ENCODE data around the gene SOX10. TPM values are rescaled to one million over a fixed set of nuclear protein-coding genes. Genes with fewer than 3 reads are reported as not detected.

The SOX10 gene
- total and polyA plus RNA-seq, 2 of the 13 experiments (the other 11 are each of a cell fraction or from before 2014, with no cell fraction given) = not detected

DNA sequence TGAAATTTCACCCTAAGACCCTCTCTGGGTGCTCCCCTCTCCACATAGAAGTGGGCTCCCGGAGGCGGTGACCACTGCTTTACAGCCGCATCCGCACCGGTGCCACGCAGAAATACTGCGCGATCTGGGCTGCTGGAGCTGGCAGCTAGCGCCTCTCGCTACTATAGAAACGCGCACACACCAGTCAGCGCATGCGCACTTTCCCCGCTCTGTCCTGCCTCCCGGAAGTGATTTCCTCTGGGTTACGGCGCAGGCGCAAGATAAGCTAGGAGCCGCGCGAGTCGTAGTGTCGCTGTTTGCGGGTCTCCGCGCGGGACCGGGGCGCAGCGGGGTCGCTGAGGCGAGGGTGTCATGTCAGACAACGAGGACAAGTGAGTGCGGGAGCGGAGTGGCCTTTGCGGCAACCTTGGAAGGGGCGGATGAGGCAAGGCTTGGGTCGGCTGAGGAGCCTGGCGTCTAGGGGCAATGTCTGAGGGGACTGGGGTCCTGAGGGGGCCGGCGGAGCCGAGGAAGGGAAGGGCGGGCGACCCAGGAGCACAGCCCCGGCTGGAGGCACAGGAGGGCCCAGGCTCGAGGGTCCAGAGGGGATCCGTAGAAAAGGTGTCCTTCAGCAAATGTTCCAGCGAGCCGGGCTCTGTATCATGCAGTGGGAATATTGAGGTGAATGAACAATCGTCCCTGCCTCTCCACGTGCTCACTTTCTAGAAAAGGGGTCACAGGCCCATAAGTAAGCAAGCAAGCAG, 30.7 kb downstream of the SOX10 start, which contains the start of the genes C22orf23 and POLR2F (continued):
- TF ChIP-seq, protein P1, sequence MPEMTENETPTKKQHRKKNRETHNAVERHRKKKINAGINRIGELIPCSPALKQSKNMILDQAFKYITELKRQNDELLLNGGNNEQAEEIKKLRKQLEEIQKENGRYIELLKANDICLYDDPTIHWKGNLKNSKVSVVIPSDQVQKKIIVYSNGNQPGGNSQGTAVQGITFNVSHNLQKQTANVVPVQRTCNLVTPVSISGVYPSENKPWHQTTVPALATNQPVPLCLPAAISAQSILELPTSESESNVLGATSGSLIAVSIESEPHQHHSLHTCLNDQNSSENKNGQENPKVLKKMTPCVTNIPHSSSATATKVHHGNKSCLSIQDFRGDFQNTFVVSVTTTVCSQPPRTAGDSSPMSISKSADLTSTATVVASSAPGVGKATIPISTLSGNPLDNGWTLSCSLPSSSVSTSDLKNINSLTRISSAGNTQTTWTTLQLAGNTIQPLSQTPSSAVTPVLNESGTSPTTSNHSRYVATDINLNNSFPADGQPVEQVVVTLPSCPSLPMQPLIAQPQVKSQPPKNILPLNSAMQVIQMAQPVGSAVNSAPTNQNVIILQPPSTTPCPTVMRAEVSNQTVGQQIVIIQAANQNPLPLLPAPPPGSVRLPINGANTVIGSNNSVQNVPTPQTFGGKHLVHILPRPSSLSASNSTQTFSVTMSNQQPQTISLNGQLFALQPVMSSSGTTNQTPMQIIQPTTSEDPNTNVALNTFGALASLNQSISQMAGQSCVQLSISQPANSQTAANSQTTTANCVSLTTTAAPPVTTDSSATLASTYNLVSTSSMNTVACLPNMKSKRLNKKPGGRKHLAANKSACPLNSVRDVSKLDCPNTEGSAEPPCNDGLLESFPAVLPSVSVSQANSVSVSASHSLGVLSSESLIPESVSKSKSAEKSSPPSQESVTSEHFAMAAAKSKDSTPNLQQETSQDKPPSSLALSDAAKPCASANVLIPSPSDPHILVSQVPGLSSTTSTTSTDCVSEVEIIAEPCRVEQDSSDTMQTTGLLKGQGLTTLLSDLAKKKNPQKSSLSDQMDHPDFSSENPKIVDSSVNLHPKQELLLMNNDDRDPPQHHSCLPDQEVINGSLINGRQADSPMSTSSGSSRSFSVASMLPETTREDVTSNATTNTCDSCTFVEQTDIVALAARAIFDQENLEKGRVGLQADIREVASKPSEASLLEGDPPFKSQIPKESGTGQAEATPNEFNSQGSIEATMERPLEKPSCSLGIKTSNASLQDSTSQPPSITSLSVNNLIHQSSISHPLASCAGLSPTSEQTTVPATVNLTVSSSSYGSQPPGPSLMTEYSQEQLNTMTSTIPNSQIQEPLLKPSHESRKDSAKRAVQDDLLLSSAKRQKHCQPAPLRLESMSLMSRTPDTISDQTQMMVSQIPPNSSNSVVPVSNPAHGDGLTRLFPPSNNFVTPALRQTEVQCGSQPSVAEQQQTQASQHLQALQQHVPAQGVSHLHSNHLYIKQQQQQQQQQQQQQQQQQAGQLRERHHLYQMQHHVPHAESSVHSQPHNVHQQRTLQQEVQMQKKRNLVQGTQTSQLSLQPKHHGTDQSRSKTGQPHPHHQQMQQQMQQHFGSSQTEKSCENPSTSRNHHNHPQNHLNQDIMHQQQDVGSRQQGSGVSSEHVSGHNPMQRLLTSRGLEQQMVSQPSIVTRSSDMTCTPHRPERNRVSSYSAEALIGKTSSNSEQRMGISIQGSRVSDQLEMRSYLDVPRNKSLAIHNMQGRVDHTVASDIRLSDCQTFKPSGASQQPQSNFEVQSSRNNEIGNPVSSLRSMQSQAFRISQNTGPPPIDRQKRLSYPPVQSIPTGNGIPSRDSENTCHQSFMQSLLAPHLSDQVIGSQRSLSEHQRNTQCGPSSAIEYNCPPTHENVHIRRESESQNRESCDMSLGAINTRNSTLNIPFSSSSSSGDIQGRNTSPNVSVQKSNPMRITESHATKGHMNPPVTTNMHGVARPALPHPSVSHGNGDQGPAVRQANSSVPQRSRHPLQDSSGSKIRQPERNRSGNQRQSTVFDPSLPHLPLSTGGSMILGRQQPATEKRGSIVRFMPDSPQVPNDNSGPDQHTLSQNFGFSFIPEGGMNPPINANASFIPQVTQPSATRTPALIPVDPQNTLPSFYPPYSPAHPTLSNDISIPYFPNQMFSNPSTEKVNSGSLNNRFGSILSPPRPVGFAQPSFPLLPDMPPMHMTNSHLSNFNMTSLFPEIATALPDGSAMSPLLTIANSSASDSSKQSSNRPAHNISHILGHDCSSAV (CRISPR knock-in tag; IDR thresholded peaks at IDR 0.05; ENCODE audit: borderline replicate concordance) = 0 out of 2 replicates have a peak, but pooled peaks have one; percentile 33
- TF ChIP-seq KMT2B (CRISPR knock-in tag; IDR thresholded peaks at IDR 0.05) (peak; percentile 84), ZNF703 (CRISPR knock-in tag; IDR thresholded peaks at IDR 0.05; ENCODE audit: borderline replicate concordance) (no peak), MYC (CRISPR knock-in tag; IDR thresholded peaks at IDR 0.05; ENCODE audit: borderline replicate concordance) (peak; percentile 73), MXI1 (IDR thresholded peaks at IDR 0.05; ENCODE audit: borderline replicate concordance, low read depth, low read length) (peak; percentile 93; the same call in 2 of the 3 replicates), ZNF577 (CRISPR knock-in tag; IDR thresholded peaks at IDR 0.05; ENCODE audit: borderline replicate concordance, low read depth) (no peak)
- TF ChIP-seq, protein P2, sequence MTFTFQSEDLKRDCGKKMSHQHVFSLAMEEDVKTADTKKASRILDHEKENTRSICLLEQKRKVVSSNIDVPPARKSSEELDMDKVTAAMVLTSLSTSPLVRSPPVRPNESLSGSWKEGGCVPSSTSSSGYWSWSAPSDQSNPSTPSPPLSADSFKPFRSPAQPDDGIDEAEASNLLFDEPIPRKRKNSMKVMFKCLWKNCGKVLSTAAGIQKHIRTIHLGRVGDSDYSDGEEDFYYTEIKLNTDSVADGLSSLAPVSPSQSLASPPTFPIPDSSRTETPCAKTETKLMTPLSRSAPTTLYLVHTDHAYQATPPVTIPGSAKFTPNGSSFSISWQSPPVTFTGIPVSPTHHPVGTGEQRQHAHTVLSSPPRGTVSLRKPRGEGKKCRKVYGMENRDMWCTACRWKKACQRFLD (CRISPR knock-in tag; IDR thresholded peaks at IDR 0.05; ENCODE audit: borderline replicate concordance) = no peak
- TF ChIP-seq, protein P3, sequence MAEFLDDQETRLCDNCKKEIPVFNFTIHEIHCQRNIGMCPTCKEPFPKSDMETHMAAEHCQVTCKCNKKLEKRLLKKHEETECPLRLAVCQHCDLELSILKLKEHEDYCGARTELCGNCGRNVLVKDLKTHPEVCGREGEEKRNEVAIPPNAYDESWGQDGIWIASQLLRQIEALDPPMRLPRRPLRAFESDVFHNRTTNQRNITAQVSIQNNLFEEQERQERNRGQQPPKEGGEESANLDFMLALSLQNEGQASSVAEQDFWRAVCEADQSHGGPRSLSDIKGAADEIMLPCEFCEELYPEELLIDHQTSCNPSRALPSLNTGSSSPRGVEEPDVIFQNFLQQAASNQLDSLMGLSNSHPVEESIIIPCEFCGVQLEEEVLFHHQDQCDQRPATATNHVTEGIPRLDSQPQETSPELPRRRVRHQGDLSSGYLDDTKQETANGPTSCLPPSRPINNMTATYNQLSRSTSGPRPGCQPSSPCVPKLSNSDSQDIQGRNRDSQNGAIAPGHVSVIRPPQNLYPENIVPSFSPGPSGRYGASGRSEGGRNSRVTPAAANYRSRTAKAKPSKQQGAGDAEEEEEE (CRISPR knock-in tag; IDR thresholded peaks at IDR 0.05; ENCODE audit: borderline replicate concordance) = no peak
- TF ChIP-seq, protein P4, sequence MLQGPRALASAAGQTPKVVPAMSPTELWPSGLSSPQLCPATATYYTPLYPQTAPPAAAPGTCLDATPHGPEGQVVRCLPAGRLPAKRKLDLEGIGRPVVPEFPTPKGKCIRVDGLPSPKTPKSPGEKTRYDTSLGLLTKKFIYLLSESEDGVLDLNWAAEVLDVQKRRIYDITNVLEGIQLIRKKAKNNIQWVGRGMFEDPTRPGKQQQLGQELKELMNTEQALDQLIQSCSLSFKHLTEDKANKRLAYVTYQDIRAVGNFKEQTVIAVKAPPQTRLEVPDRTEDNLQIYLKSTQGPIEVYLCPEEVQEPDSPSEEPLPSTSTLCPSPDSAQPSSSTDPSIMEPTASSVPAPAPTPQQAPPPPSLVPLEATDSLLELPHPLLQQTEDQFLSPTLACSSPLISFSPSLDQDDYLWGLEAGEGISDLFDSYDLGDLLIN (CRISPR knock-in tag; IDR thresholded peaks at IDR 0.05; ENCODE audit: borderline replicate concordance) = peak; percentile 74; the same call in 1 of the 2 replicates
- TF ChIP-seq, protein P5, sequence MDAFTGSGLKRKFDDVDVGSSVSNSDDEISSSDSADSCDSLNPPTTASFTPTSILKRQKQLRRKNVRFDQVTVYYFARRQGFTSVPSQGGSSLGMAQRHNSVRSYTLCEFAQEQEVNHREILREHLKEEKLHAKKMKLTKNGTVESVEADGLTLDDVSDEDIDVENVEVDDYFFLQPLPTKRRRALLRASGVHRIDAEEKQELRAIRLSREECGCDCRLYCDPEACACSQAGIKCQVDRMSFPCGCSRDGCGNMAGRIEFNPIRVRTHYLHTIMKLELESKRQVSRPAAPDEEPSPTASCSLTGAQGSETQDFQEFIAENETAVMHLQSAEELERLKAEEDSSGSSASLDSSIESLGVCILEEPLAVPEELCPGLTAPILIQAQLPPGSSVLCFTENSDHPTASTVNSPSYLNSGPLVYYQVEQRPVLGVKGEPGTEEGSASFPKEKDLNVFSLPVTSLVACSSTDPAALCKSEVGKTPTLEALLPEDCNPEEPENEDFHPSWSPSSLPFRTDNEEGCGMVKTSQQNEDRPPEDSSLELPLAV (CRISPR knock-in tag; conservative IDR thresholded peaks at IDR 0.05; ENCODE audit: low read depth) = no peak
- TF ChIP-seq, protein P6, sequence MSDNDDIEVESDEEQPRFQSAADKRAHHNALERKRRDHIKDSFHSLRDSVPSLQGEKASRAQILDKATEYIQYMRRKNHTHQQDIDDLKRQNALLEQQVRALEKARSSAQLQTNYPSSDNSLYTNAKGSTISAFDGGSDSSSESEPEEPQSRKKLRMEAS (IDR thresholded peaks at IDR 0.05) = peak; percentile 49

All from HepG2 (cell line).